GM12874 (cell line): ENCODE data around the gene HLCS.

Experiments used
- CTCF ChIP-seq: IDR thresholded peaks from 2 replicates; pipeline ENCODE4 v1.5.1; 2011; ENCODE audit warnings: low read depth, mild to moderate bottlenecking, control low read depth, low read length, moderate library complexity; ENCODE audit not compliant: insufficient read depth

HLCS gene

GRCh38 chr21:36716836-36717235 lies 249.6 kb downstream of the HLCS start:
- TF ChIP-seq CTCF, result no peak

DNA sequence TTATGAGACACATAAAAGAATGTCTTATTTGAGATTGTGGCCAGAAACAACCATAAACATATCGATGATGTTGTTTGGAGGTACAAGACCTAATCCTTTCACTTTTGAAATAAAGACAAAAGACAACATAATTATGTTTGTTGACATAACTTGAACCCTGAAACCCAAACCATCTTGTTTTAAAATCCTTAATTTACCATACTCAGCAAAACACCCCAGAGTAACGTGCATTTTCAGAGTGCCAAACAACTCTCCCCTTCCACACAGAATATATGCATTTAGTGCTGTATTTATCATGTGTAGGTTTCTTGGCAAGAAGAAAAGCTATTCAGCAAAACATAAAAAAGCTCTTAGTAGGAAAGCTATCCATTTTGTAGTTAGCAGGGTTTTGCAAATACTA lies 250.1 kb downstream of the HLCS start:
- TF ChIP-seq CTCF, result no peak

- TF ChIP-seq CTCF, result no peak
These were observed 252.7 kb downstream of the HLCS start for GRCh38 chr21:36713746-36714145.

GRCh38 chr21:36710729-36711048 lies 255.8 kb downstream of the HLCS start:
- TF ChIP-seq CTCF, result no peak

DNA sequence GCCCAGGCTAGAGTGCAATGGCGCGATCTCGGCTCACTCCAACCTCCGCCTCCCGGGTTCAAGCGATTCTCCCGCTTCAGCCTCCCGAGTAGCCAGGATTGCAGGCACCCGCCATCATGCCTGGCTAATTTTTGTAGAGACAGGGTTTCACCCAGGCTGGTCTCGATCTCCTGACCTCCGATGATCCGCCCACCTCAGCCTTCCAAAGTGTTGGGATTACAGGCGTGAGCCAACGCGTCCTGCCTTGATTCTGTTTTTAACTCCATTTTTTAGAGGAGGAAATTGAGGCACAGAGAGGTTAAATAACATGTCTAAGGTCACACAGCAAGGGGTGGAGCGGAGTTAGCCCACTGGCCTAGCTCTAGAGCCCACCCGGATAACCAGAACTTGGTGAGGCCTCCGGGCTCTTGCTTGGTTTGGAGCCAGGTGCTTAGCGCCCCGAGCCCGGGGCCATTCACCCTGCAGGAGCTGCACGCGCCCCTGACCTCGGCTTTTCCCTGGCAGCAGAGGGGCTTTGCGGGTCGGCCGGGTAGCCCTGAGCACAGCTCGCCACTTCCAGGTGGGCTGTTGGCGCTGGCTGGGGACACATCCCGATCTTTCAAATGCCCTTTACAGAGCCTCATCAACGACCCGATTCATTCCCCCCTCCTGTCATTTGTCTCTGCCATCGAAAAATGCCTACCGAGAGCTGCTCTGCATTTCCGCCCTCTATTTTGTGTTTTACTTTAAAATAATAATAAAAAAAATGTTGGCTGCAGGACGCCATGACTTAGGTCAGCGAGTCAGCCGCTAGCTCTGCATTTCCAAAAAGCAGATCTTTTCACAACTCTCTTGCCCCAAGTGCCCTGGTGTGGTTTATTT lies 256.4 kb downstream of the HLCS start:
- no peak for TF ChIP-seq CTCF

- TF ChIP-seq CTCF, result no peak
These were observed 257.2 kb downstream of the HLCS start for GRCh38 chr21:36709030-36709867.

GRCh38 chr21:36708286-36709029 lies 258.0 kb downstream of the HLCS start:
- TF ChIP-seq CTCF, result no peak
